HepG2 (cell line): ENCODE measurements around the gene IQCE. TPM values are rescaled to one million over a fixed set of nuclear protein-coding genes. Genes with fewer than 3 reads are reported as not detected.

Experiments
- CBX5 ChIP-seq: sonication (generic); formaldehyde crosslinking; IDR thresholded peaks from 2 replicates; pipeline ENCODE4 v1.4.0; 2020; ENCODE audit warnings: missing genetic modification reagents, borderline replicate concordance
- HDAC1 ChIP-seq: sonication (generic); formaldehyde crosslinking; IDR thresholded peaks from 2 replicates; pipeline ENCODE4 v1.5.1; 2020; ENCODE audit warnings: mild to moderate bottlenecking, missing genetic modification reagents
- HMG20B ChIP-seq: conservative IDR thresholded peaks from 2 replicates; pipeline ENCODE4 v1.6.1; 2016; ENCODE audit warnings: missing genetic modification reagents, missing compliant biosample characterization
- KLF12 ChIP-seq: sonication (generic); formaldehyde crosslinking; IDR thresholded peaks from 2 replicates; pipeline ENCODE4 v1.4.0; 2020; ENCODE audit warnings: missing genetic modification reagents, borderline replicate concordance
- LRRFIP1 ChIP-seq: sonication (generic); formaldehyde crosslinking; conservative IDR thresholded peaks from 2 replicates; pipeline ENCODE4 v1.4.0; 2020; ENCODE audit warnings: missing genetic modification reagents
- NR2F6 ChIP-seq, 2 experiments: IDR thresholded peaks; 2 replicates each; pipeline ENCODE4 v1.6.1; 2016; ENCODE audit warnings: antibody characterized with exemption in 1 of 2, mild to moderate bottlenecking in 1 of 2
- PPARG ChIP-seq: conservative IDR thresholded peaks from 2 replicates; pipeline ENCODE4 v1.6.1; 2016; ENCODE audit warnings: missing biosample characterization, missing genetic modification reagents
- RCOR2 ChIP-seq: IDR thresholded peaks from 2 replicates; pipeline ENCODE4 v1.6.1; 2016; ENCODE audit warnings: missing biosample characterization, missing genetic modification reagents
- TEAD3 ChIP-seq: optimal IDR thresholded peaks from 2 replicates; pipeline ENCODE3; 2016; ENCODE audit warnings: borderline replicate concordance
- ZBTB40 ChIP-seq, 2 experiments: fragments of 450-650 bp in 1 of 2; sonication (generic) in 1 of 2; formaldehyde crosslinking in 1 of 2; IDR thresholded peaks; 2 replicates each; pipeline versions ENCODE4 v1.6.1 to v1.8.0; 2016 to 2022; ENCODE audit warnings: antibody characterized with exemption in 1 of 2, mild to moderate bottlenecking in 1 of 2, missing genetic modification reagents in 1 of 2
- ZNF354B ChIP-seq: sonication (generic); formaldehyde crosslinking; IDR thresholded peaks from 2 replicates; pipeline ENCODE4 v1.8.0; 2022; ENCODE audit warnings: mild to moderate bottlenecking, missing genetic modification reagents
- ZNF746 ChIP-seq: sonication (generic); formaldehyde crosslinking; IDR thresholded peaks from 2 replicates; pipeline ENCODE4 v1.8.0; 2022; ENCODE audit warnings: mild to moderate bottlenecking, missing genetic modification reagents
- ZNF770 ChIP-seq: sonication (generic); formaldehyde crosslinking; IDR thresholded peaks from 2 replicates; pipeline ENCODE4 v1.5.0; 2020; ENCODE audit warnings: mild to moderate bottlenecking, missing genetic modification reagents
- ZNF776 ChIP-seq: sonication (generic); formaldehyde crosslinking; IDR thresholded peaks from 2 replicates; pipeline ENCODE4 v1.4.0; 2020; ENCODE audit warnings: mild to moderate bottlenecking, missing genetic modification reagents
- ZNF777 ChIP-seq: sonication (generic); formaldehyde crosslinking; IDR thresholded peaks from 2 replicates; pipeline ENCODE4 v1.4.0; 2020; ENCODE audit warnings: missing genetic modification reagents
- ZSCAN31 ChIP-seq: sonication (generic); formaldehyde crosslinking; IDR thresholded peaks from 2 replicates; pipeline ENCODE4 v1.5.0; 2020; ENCODE audit warnings: low read depth, mild to moderate bottlenecking, missing genetic modification reagents
- polyA plus RNA-seq, 8 experiments: library from polyadenylated mRNA; depleted of rRNA in 3 of 8; stranded (reverse) in 7 of 8; unstranded in 1 of 8; fragments of >200 nt; fragmentation: Illumina TruSeq in 4 of 8; extraction: Trizol in 4 of 8; gene quantifications; 2 replicates each; pipeline versions ENCODE4 v1.2.1 to v1.2.3, GENCODE V29; 2011 to 2016; ENCODE audit warnings: low read depth in 4 of 8, missing spikeins in 1 of 8, mixed read lengths in 1 of 8; ENCODE audit not compliant: insufficient read depth in 1 of 8
- total RNA-seq, 5 experiments: library from RNA; depleted of rRNA; stranded (reverse); fragments of >200 nt; fragmentation: Illumina TruSeq; extraction: Trizol; gene quantifications; 2 replicates each; pipeline ENCODE4 v1.2.3, GENCODE V29; 2016; ENCODE audit warnings: low read depth in 1 of 5

The IQCE gene
- total and polyA plus RNA-seq, 2 of the 13 experiments (the other 11 are each of a cell fraction or from before 2014, with no cell fraction given) = 1.5 to 2.5 TPM

GRCh38 chr7:2566890-2567678 is 8.3 kb downstream of the IQCE start (continued):
- TF ChIP-seq HDAC1 (CRISPR knock-in tag) = no peak
- TF ChIP-seq ZNF776 (CRISPR knock-in tag) = no peak
- TF ChIP-seq NR2F6 (IDR thresholded peaks at IDR 0.05) = no peak
- TF ChIP-seq NR2F6 (CRISPR knock-in tag; IDR thresholded peaks at IDR 0.05) = peak; percentile 78
- no peak for TF ChIP-seq ZSCAN31 (CRISPR knock-in tag)
- no peak for TF ChIP-seq RCOR2 (CRISPR knock-in tag)
- TF ChIP-seq LRRFIP1 (CRISPR knock-in tag) = no peak
- peak; percentile 23; the same call in 1 of the 2 replicates for TF ChIP-seq ZNF770 (CRISPR knock-in tag)
- TF ChIP-seq CBX5 = no peak
- TF ChIP-seq TEAD3 (CRISPR knock-in tag) = peak; percentile 34
- TF ChIP-seq ZNF746 (CRISPR knock-in tag) = no peak
- no peak for TF ChIP-seq HMG20B (CRISPR knock-in tag)
- no peak for TF ChIP-seq ZNF354B (CRISPR knock-in tag)
- no peak for TF ChIP-seq ZBTB40 (IDR thresholded peaks at IDR 0.05)
- TF ChIP-seq ZBTB40 (CRISPR knock-in tag; IDR thresholded peaks at IDR 0.05) = no peak
- TF ChIP-seq KLF12 (CRISPR knock-in tag) = no peak
- peak; percentile 58 for TF ChIP-seq PPARG (CRISPR knock-in tag)
- TF ChIP-seq ZNF777 (CRISPR knock-in tag) = peak; percentile 93
